ENCODE measurements around the gene COX19. TPM values are rescaled to one million over a fixed set of nuclear protein-coding genes. Genes with fewer than 3 reads are reported as not detected.

COX19 gene
- total RNA-seq, 1 donor from 2014 or later, result 10.8 TPM

DNA sequence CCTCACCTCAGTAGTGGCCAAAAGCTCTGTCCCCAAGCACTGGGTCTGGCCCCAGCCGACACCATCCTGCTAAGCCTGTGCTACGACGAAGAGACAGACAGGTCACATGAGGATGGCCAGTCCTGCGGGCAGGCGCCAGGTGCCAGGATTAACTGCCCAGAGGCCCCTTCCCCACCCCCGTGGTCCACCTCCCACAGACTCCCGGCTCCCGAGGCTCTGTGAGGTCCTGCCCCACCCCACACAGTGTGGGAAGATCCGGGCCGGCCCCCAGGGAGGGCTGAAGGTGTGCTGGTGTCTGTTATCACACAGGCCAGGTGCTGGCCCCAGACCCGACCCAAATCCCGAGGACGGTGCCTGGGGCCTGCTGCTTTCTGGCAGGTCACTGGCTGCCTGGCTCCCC is 34.9 kb upstream of the COX19 start:
- Histone ChIP-seq H3K27me3 (no peaks in the 10 kb centered on the region), H3K27ac (no peak overlapping the region), H3K4me1 (peaks cover 6% of the 10 kb centered on the region), H3K36me3 (peaks cover 0 to 12% of the 10 kb centered on the region in 2 donors), H3K9me3 (no peaks in the 10 kb centered on the region), H3K4me3 (no peak overlapping the region)
- TF ChIP-seq POLR2A (IDR thresholded peaks at IDR 0.05) (no peak), CTCF (IDR thresholded peaks at IDR 0.05) (no peak), POLR2AphosphoS5 (IDR thresholded peaks at IDR 0.05; ENCODE audit: insufficient read depth in 1 of 2, low read depth in 1 of 2) (no peak)
- DNase-seq (ENCODE audit: extremely low spot score in 2 of 2), result no peak
- intact Hi-C loops (cut with DNase I), result no loop called here

DNA sequence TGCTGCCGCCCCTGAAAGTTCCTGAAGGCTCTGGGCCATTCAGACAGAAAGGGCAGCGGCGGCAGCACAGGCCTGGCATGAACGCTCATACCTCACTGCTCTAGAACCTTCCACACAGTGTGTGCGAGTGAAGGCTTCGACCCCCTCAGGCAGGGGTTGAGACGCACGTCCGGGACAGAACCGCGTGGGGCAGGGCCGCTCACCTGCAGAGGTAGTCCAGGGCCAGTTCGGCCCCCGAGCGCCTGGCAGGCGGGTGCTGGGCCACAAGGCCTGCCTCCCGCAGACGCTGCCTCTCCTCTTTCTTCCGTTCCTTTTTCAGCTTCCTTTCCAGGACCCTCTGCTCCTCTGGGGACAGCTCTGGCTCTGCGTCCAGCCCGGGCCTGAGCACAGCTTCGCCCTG is 34.4 kb upstream of the COX19 start:
- Histone ChIP-seq H3K27me3 (no peaks in the 10 kb centered on the region), H3K27ac (no peak overlapping the region), H3K4me3 (no peak overlapping the region), H3K36me3 (peaks cover 0 to 12% of the 10 kb centered on the region in 2 donors), H3K4me1 (peaks cover 6% of the 10 kb centered on the region), H3K9me3 (no peaks in the 10 kb centered on the region)
- DNase-seq (ENCODE audit: extremely low spot score in 2 of 2), result no peak
- intact Hi-C loops (cut with DNase I), result no loop called here
- TF ChIP-seq POLR2A (IDR thresholded peaks at IDR 0.05) (no peak), CTCF (IDR thresholded peaks at IDR 0.05) (no peak), POLR2AphosphoS5 (IDR thresholded peaks at IDR 0.05; ENCODE audit: insufficient read depth in 1 of 2, low read depth in 1 of 2) (no peak)

GRCh38 chr7:1008733-1009363 is 33.5 kb upstream of the COX19 start:
- Histone ChIP-seq H3K27ac (no peak overlapping the region), H3K36me3 (peaks cover 0 to 12% of the 10 kb centered on the region in 2 donors), H3K4me1 (peaks cover 6% of the 10 kb centered on the region), H3K27me3 (no peaks in the 10 kb centered on the region), H3K4me3 (no peak overlapping the region), H3K9me3 (no peaks in the 10 kb centered on the region)
- DNase-seq (ENCODE audit: extremely low spot score in 2 of 2), result no peak
- no peak for TF ChIP-seq POLR2AphosphoS5 (IDR thresholded peaks at IDR 0.05; ENCODE audit: insufficient read depth in 1 of 2, low read depth in 1 of 2)
- intact Hi-C loops (cut with DNase I), result no loop called here

DNA sequence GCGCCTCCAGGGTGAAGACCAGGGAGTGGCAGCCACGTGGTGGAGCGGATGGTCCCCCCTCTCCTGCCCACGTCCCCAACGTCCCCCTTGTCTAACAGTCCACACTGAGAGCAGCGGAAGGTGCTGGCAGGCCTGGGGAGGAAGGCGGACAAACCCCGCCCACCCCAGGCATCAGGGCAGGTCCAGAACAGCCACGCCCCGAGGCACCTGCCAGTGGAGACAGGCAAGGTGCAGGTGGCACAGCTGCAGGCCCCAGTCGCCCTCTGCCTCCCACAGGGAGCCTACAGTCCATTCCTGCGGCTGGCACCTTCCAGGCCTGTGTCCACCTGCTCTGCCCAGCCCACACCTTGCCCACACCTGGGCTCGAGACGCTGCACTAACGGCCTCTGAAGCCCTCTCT is 32.6 kb upstream of the COX19 start:
- Histone ChIP-seq H3K36me3 (peaks cover 0 to 12% of the 10 kb centered on the region in 2 donors), H3K4me3 (no peak overlapping the region), H3K27me3 (no peaks in the 10 kb centered on the region)

DNA sequence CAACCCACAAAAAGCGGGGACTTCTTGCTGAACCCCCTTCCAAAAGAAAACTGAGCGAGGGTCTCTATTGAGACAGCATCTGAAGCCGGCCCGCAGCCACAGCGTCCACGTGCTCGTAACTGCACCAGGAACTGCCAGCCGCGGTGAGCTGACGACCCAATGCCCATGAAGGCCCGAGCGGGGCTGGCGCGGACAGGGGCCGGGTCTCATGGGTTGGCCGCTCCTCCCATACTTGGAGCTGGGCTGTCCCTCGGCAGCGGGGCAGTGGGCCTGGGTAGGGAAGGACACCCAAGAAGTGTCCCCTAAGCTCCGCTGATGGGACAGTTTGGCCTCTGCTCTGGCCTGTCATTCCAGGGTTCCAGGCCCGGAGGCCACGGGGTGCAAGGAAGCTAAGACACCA is 30.0 kb upstream of the COX19 start:
- H3K27me3 ChIP-seq, result no peaks in the 10 kb centered on the region
- intact Hi-C loops (cut with DNase I), result no loop called here
- H3K9me3 ChIP-seq, result no peaks in the 10 kb centered on the region
- peaks cover 0 to 12% of the 10 kb centered on the region in 2 donors for H3K36me3 ChIP-seq
- TF ChIP-seq POLR2A (IDR thresholded peaks at IDR 0.05) (no peak), POLR2AphosphoS5 (IDR thresholded peaks at IDR 0.05; ENCODE audit: insufficient read depth in 1 of 2, low read depth in 1 of 2) (no peak), CTCF (IDR thresholded peaks at IDR 0.05) (no peak)
- H3K4me1 ChIP-seq, result no peaks in the 10 kb centered on the region
- no peak overlapping the region for H3K4me3 ChIP-seq
- DNase-seq (ENCODE audit: extremely low spot score in 2 of 2), result no peak
- no peak overlapping the region for H3K27ac ChIP-seq

More for the DNA sequence above, 32.6 kb upstream of the COX19 start:
- TF ChIP-seq POLR2AphosphoS5 (IDR thresholded peaks at IDR 0.05; ENCODE audit: insufficient read depth in 1 of 2, low read depth in 1 of 2) (no peak), CTCF (IDR thresholded peaks at IDR 0.05) (no peak)
- Histone ChIP-seq H3K4me1 (peaks cover 6% of the 10 kb centered on the region), H3K27ac (no peak overlapping the region), H3K9me3 (no peaks in the 10 kb centered on the region)
- no peak for DNase-seq (ENCODE audit: extremely low spot score in 2 of 2)
- intact Hi-C loops (cut with DNase I), result no loop called here
